HG03575 (cell line): ENCODE measurements around the gene LUM.
A peak's percentile ranks its signal among the peaks of the same experiment; 100 is the strongest.

Experiments
- ATAC-seq: cut with Tn5 transposase; IDR thresholded peaks from one replicate; pipeline ENCODE4 v1.9.1; 2021; ENCODE audit not compliant: unreplicated experiment, insufficient number of reproducible peaks, low FRiP score; ENCODE audit errors: extremely low read depth

LUM gene

DNA sequence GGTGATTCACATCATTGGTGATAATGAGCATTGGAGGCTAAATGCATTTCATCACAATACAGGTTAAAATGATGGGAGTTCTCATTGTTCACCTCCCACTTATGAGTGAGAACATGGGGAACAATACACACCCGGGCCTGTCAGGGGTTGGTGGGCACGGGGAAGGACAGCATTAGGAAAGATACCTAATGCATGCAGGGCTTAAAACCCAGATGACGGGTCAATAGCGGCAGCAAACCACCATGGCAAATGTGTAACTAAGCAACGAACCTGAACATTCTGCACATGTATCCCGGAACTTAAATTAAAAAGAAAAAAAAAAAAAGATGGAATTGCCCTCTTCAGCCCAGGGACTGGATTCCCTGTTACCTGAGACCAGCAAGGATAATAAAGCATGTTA is 2.3 kb upstream of the LUM start:
- ATAC-seq: no peak

DNA sequence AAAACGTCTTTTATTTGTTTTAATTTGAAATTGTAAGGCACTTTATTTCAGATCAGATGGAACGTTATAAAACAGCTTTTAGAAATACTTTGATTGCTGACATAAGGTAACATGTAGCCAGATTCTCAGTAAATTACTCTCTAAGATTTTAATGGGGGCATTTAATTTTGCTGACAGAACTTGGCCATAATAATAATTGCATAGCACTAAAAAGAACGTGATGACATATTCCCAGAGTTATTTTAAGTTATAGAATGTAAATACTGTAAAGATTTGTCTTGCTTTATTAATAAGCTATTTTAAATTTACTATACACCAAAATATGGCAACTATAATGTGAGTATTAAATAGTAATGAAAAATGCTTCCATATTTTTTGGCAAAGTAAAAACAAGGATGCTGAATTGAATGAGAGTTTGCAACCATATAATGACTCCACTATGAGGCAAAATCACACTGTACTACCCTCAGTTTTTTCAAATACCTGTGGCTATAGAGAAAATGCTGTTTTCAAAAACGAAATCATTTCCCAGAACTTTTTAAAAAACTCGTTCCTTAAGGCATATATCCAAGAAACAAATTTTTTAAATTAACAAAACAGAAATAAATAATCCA is 876 bp downstream of the LUM start:
- ATAC-seq: no peak

DNA sequence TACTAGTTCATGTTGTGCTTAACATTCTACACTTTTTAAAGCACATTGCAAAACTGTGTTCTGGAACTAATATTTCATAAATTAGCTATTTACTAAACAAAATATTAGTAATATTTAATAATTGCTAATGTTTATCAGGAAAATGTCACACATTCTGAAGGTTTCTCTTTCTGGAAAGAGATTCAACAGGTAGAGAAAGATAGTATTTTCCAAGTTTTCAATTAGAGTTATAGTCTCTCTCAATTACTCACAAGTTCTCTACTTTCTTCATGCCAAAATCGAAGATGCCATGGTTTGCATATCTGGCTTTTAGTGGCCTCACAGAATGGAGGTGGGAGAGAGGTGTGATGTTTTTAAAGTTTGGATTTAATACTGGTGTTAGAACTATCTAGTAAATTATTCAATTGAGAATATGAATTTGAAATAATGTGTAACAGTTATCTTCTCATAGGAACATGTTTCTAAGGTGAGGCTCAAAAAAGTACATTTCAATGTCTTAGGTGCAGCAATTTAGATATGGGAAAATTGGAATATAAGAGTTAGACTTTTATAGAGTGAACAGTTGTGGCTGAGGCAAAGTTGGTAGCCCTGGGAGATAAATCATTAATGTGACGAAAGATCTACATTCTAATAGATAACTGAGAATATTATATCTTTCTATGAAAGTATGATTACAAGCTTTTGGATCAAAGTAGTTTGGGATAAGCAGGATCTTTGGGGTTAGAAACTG is 1.5 kb downstream of the LUM start:
- no peak for ATAC-seq

DNA sequence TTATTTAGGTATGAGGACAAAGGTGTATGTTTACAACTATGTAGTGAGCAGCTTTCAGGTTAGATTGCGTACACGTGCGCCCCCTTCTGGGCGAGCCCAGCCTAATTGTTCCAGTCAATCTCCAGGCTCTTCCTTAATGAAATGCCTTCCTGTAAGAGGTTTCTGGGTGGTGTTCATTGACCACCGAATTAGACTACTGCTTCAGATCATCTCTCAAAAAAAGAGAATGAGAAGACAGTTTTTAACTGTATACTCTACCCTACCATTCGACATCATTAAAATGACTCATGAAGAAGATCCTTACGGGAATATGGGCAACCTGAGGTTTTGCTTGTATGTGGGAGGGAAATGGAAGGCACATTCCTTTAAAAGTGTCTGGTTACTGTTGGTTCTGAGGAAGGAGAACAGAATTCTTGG is 2.1 kb downstream of the LUM start:
- peak; percentile 41 for ATAC-seq

DNA sequence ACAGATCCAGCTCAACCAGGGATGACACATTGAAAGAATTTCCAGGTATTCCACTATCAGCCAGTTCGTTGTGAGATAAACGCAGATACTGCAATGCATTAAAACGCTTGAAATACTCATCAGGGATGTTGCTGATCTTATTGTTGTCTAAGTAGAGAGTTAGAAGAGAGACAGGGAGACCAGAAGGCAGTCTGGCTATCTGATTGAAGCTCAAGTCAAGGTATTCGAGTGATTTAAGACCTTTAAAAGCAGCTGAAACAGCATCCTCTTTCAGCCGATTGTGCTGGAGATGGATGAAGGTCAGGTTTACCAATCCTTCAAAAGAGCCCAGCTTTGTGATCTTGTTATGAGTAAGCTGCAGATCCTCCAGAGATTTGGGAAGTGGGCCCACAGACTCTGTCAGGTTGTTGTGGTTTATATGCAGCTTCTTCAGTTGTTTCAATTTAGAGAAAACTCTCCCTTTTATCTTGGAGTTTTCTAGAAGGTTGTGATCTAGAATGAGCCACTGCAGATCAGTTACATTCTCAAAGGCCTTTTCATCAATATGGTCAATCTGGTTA is 3.0 kb downstream of the LUM start:
- ATAC-seq: no peak

DNA sequence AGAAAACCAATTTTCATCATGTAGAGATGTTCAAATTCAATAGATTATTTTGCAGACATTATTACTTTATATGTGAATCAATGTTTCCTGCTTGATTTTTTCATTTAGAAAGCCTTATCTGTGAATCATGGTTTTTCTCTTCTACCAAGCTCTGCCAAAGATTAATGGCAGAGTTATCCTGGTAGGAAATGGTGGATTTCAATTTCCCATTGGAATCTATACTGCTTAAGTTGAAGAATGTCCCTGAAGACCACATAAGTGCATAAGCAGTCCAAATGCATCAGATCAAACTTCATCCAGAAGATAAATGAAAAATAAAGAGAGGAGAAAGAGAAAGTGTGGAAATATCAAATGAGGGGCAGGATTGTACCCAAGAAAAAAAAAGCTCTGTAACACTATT is 5.0 kb downstream of the LUM start:
- ATAC-seq: no peak

DNA sequence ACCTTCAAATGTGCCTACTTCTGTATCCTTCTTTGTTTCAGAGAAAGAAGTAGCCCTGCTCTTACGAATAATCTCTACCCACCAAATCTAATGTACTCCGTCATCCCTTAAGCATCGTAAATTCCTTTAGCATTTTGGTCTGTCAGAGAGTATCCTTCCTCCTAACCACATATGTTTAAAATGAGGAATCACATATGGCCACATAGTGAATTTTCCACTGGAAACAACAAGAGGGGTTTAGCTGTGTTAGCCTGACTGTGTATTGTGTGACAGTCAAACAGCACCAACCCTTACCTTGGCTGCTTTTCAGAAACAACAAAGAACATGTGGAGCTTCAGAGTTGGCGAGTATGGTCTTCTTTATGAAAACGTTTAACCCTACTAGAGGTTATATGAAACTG is 5.5 kb downstream of the LUM start:
- ATAC-seq: no peak

DNA sequence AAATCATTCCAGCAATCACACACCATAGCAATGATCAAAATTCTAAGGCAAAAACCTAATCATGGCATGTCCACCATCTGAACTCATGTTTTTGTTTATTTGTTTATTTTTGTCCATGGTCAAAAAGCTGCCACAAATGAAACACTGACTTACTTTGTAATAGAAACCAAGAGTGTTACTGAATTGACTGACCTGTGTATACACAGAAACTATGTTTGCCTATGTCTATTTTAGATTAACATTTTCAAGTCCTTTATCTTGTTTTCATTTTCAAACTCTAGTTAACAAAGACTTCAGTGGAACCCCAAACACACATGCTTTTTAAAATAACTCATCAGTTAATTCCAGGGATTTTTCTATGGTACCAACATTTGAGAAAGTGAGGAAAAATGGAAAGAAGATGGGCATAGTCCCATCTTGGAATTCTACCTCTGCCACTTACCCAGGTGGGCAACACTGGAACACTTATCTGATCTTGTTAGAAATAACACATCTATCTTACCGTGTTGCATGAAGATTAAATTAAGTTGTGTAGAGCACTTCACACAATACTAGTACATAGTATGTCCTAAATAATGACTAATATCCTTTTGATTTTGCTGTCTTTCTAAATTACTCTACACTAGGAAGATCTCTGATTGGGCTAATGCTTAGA is 6.4 kb downstream of the LUM start:
- peak; percentile 34 for ATAC-seq

DNA sequence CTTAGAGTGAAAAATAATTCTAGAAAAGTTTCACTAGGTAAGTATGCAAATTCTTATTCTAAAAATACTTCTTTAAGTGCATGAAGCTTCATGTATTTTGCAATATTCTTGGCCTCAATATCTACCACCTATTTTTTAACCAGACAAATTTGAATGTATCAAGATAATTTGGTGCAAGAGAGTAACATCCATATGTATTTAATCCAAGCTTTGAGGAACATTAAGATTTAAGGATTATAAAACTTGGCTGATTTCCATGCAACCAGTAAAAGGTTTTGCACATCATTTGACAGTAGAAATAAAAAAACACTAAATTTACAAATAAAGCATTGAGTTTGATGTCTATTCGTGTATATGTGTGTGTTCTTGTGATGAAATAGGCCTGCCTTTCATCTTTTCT is 7.7 kb downstream of the LUM start:
- no peak for ATAC-seq

DNA sequence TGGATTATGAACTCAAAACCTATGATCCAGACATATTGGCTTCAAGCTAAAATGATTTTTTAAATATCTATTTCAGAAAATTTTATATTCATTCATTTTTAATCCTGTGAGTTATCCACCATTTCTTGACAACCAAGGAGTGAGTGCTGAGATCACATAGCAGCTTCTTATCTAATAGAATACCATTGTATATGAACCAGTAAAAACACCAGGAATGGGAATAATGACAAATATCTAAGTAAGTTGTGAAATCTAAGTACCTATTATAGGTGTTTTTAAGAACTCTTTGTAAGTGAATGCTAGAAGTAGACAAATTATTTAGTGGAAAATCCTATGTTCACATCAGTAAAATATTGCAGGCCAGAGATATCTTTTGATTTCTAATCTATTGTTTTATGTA is 8.2 kb downstream of the LUM start:
- ATAC-seq: no peak

DNA sequence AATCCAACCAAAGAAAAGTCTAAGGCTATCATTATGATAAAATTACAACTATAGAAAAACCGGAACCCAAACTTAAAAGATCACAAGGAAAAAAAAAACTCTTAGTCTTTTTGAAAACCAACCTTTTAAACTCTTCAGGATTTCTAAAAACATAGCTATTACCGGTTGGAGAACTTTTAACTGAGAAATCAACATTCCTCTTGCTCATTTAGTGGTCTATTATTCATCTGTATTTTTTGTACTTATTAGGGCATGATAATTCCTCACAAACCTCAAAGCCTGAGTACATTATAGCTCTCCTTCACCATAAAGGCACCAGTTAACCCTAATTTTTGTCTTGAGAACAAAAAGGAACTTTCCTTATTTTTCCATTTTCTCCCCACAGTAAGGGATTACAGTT is 10.4 kb downstream of the LUM start:
- no peak for ATAC-seq

DNA sequence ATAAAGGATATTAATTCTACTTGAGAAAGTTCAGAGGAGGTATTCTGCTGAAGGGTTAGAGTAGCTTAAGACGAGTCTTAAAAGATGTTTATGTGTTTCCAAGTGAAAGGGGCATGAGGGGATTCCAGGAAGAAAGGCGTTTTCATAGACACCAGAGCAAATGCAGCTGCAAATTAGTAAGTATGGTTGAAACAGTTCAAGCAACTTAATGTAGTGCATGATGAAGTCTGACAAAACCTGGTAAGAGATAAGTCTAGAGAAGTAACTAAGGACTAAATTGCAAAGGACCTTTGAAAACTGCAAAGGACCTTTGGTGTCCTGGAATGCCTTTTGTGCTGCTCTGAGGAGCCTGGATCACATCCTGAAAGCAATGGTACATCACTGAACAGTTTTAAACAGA is 11.5 kb downstream of the LUM start:
- no peak for ATAC-seq

DNA sequence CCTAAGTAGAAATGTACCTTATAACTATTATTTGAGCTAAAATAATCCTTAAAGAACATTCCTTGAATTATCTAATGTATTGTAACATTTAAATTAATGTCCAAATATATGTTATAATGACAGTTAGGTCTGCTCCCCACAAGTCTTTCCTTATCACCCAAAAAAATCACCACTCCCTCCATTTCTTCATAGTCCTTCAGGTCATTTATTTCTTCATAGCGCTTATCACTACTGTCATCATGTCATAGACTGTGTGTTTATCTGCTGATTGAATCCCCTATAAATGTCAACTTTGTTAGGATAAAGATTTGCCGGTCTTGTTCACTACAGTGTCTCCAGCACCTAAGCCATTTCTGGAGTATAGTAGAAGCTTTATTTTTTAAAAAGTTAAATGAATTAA is 12.0 kb downstream of the LUM start:
- ATAC-seq: no peak

DNA sequence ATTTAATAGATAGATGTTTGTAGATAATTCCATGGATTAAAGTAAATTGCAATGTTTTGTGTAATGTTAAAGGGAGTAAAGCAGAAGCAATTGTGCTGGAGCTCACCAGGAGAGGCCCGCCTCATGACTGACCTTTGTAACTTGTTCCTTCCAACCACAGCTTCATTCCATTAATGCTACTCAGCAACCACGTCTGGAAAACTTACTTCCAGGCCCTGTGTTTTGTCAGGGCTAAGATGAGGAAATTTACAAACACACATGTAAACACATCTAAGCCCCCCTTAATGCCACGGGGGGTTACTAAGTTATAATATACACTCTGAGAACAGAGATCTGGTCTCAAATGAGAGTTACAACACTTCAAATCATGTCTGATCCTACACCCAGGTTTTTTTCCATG is 12.4 kb downstream of the LUM start:
- no peak for ATAC-seq

DNA sequence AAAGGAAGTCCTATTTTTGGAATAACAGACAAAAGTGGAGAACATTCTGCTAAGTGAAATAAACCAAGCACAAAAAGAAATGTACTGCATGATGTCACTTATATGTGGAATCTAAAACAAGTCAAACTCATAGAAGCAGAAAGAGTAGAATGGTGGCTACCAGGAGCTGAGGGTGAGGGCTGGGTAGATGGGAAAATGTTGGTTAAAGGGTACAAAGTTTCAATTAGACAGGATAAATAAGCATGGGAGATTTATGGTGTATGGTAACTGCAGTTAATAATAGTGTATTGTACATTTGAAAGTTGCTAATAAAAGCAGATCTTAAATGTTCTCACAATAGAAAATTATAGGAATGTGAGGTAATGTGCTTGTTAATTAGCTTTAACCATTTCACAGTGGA is 12.8 kb downstream of the LUM start:
- ATAC-seq: no peak

DNA sequence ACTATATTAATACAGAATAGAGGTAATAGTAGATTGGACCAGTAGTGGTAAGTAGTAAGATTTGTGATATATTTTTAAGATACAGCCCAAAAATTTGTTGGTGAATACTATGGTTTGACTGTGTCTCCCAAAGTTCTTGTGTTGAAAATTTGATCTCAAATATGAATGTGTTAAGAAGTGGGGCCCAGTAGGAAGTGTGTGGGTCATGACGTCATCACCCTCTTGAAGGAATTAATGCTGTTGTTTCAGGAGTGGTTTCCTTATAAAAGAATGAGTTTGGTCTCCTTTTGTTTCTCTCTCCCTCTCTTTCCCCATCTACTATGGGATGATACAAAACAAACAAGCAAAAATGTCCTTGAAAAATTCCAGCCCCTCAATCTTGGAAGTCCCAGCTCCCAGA is 16.3 kb downstream of the LUM start:
- ATAC-seq: no peak

DNA sequence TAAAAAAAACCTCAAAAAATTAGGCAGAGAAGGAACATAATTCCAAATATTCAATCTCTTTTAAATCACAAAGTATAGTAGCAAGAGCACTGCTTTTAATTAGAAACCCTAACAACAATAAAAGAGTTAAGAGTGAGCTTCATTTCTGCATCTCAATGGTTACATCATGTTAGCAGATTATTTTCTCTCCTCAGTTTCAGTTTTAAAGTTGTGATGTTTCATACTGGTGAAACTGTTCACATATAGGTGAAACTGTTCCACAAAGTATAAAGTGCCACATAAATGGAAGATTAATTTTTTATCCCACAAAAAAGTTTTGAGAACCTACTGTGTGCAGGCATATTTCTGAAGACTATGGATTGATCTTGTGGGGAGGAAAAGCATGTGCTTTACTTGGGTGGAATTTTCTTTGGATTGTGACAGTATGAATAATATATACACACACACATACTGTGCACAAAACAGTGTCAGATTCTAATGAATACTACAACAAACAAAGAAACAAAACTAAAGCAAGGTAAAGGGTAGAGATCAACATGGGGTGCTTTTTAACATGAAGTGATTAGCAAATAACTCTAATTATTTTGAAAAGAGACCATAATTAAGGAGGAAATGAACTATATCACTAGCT is 17.1 kb downstream of the LUM start:
- ATAC-seq: no peak

DNA sequence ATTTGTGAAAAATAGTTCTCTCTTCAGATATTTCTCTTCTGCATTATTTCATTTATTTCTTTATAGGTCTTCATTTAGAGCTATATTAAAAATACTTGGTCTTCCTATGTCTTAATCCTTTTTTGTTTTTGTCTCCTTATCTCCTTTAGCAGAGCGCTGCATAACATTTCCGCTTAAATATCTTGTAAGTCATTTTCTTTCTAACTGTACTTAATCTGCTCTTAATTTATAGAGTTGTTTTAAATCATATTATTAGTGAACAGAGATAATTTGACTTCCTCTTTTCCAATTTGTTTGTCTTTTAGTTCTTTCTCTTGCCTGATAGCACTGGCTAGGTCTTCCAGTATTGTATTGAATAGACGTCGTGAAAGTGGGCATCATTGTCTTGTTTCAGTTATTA is 18.0 kb downstream of the LUM start:
- ATAC-seq: no peak

DNA sequence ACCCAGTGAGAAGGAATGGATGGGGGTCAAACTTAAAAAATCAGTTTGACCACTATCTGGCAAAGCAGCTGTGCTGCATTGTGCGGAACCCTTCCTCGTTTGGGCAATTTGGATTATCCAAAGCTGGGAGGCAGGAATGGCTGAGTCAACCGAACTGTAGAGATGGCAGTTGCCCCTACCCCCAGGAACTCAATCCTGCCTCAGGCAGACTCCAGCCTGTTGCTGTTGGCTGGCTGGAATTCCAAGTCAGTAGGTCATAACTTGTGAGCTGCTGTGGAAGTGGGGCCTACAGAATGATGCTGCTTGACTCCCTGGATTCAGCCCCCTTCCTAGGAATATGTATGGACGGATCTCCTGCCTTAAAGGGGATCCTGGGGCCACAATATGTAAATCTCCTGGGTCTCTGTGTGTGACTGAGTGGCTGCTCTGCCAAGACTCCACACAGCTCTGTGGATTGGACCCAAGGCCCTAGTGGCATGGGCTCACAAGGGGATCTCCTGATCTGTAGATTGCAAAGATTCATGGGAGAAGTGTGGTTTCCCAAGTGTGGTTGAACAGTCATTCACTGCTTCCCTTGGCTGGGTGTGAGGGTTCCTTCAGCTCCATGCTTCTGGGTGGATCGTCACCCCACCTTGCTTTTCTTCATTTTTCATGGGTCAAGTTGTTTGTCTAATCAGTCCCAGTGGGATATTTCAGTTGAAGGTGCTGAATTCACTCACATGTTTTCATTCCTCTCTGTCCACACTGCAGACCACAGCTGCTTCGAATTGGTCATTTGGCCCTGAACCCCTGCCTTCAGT is 19.2 kb downstream of the LUM start:
- ATAC-seq: no peak
